IMR-90 (cell line): Measurements from ENCODE around the gene TXNL1.

Experiments used
- CTCF ChIP-seq: conservative IDR thresholded peaks from 2 replicates; pipeline ENCODE4 v1.5.1; 2012; ENCODE audit warnings: mild to moderate bottlenecking, low read depth, low read length, improper control_type of control experiment
- POLR2A ChIP-seq: IDR thresholded peaks from 2 replicates; pipeline ENCODE4 v1.6.1; 2012; ENCODE audit warnings: mild to moderate bottlenecking, low read depth, low read length

- TF ChIP-seq CTCF (no peak), POLR2A (no peak)
Observed at GRCh38 chr18:56574861-56575260, 63.5 kb downstream of the TXNL1 start.
